CD4-positive, alpha-beta T cell (primary cell): Measurements from ENCODE around the gene FAM163B. TPM values are rescaled to one million over a fixed set of nuclear protein-coding genes. Genes with fewer than 3 reads are reported as not detected.

Source experiments
- ATAC-seq: fragments of 200-7000 bp; cut with Tn5 transposase; one replicate; pipeline ENCODE4 v1.10.0; 2022; ENCODE audit warnings: mild to moderate bottlenecking; ENCODE audit not compliant: poor library complexity
- CTCF ChIA-PET: fragments of 350-600 bp; sonication (Branson Sonifier 250); formaldehyde crosslinking; loops from one replicate; lab custom pipeline; 2021; ENCODE audit warnings: antibody characterized with exemption, inconsistent platforms; lab: Charles Lee
- POLR2A ChIA-PET: fragments of 350-600 bp; sonication (Branson Sonifier 250); formaldehyde crosslinking; loops from one replicate; lab custom pipeline; 2021; ENCODE audit warnings: antibody characterized with exemption, inconsistent platforms; lab: Charles Lee
- DNase-seq, 14 experiments: peaks; one replicate each; pipeline ENCODE4 v3.0.0-alpha.2; 2013 to 2020; ENCODE audit warnings: mixed read lengths in 2 of 14
- H3K27ac ChIP-seq, 2 donors: one replicate each; pipeline versions ENCODE4 v1.5.1 to v1.7.0; 2013; ENCODE audit warnings: low read length in 2 of 2, low read depth in 1 of 2, mild to moderate bottlenecking in 1 of 2
- H3K27me3 ChIP-seq, 2 experiments: 1 replicate in 1 of 2; 2 replicates in 1 of 2; pipeline versions ENCODE4 v1.6.1 to v1.7.0; 2013; ENCODE audit warnings: low read length in 2 of 2, control low read depth in 1 of 2, mild to moderate bottlenecking in 1 of 2, moderate library complexity in 1 of 2; ENCODE audit not compliant: insufficient read depth in 2 of 2, control insufficient read depth in 1 of 2
- H3K36me3 ChIP-seq: one replicate; pipeline ENCODE4 v1.6.1; 2013; ENCODE audit warnings: low read length, control low read depth; ENCODE audit not compliant: insufficient read depth
- H3K4me1 ChIP-seq: one replicate; pipeline ENCODE4 v1.6.1; 2013; ENCODE audit warnings: low read length, control low read depth; ENCODE audit not compliant: insufficient read depth
- H3K4me3 ChIP-seq: one replicate; pipeline ENCODE4 v1.5.1; 2013; ENCODE audit warnings: mild to moderate bottlenecking, low read length, moderate library complexity
- H3K9me3 ChIP-seq, 2 experiments: 1 replicate in 1 of 2; 2 replicates in 1 of 2; pipeline versions ENCODE4 v1.6.1 to v1.7.0; 2013; ENCODE audit warnings: low read length in 2 of 2, mild to moderate bottlenecking in 2 of 2, control low read depth in 1 of 2, moderate library complexity in 1 of 2; ENCODE audit not compliant: control insufficient read depth in 1 of 2, insufficient read depth in 1 of 2
- H3K27ac Mint-ChIP-seq: one replicate; pipeline ENCODE4 v1.8.0; 2020; ENCODE audit warnings: mixed read lengths
- H3K27me3 Mint-ChIP-seq: one replicate; pipeline ENCODE4 v1.8.0; 2021; ENCODE audit warnings: mixed read lengths
- H3K36me3 Mint-ChIP-seq: one replicate; pipeline ENCODE4 v1.8.0; 2021; ENCODE audit warnings: low read depth, mixed read lengths
- H3K4me1 Mint-ChIP-seq: one replicate; pipeline ENCODE4 v1.8.0; 2021; ENCODE audit warnings: low read depth, mixed read lengths
- H3K4me3 Mint-ChIP-seq: one replicate; pipeline ENCODE4 v1.8.0; 2020; ENCODE audit warnings: mild to moderate bottlenecking, mixed read lengths
- H3K9me3 Mint-ChIP-seq: one replicate; pipeline ENCODE4 v1.8.0; 2020; ENCODE audit warnings: mixed read lengths
- CTCF ChIP-seq: fragments of 200-600 bp; IDR thresholded peaks from one replicate; pipeline ENCODE4 v1.8.0; 2022; ENCODE audit warnings: antibody characterized with exemption, mild to moderate bottlenecking
- intact Hi-C, 2 experiments: fragments of 100-400 bp; cut with DNase I in 1 of 2; cut with micrococcal nuclease in 1 of 2; formaldehyde crosslinking; loops; one replicate each; pipeline versions ENCODE4 v1.15.1 to v1.9.0; 2023 to 2025; cut with DNase I, micrococcal nuclease
- total RNA-seq, 174 experiments: library from RNA in 2 of 174; stranded (reverse) in 2 of 174; gene quantifications; one replicate each; pipeline ENCODE4 v1.2.3 and lab custom pipeline; 2021 to 2026

FAM163B gene
- total RNA-seq, 2 experiments from 2014 or later = not detected

- H3K27ac ChIP-seq = no peak overlapping the region
- Mint-ChIP-seq H3K9me3 (no peaks in the 10 kb centered on the region), H3K27ac (no peak overlapping the region), H3K4me3 (no peak overlapping the region), H3K4me1 (peaks cover 4% of the 10 kb centered on the region), H3K27me3 (peaks cover 52% of the 10 kb centered on the region), H3K36me3 (no peaks in the 10 kb centered on the region)
- intact Hi-C loops = no loop called here
- no peaks in the 10 kb centered on the region for H3K36me3 ChIP-seq
- H3K27me3 ChIP-seq = peaks cover 21 to 38% of the 10 kb centered on the region in 2 experiments
- ChIA-PET CTCF (no interaction called here), POLR2A (no interaction called here)
- no peak overlapping the region for H3K4me3 ChIP-seq
- H3K4me1 ChIP-seq = peaks cover 8% of the 10 kb centered on the region
- TF ChIP-seq CTCF = no peak
- H3K9me3 ChIP-seq = peaks cover 0 to 18% of the 10 kb centered on the region in 2 experiments
- no peak for DNase-seq
- no peak for ATAC-seq
Measured at GRCh38 chr9:133608382-133608781, 807 bp downstream of the FAM163B start.

GRCh38 chr9:133607976-133608375 is 1.2 kb downstream of the FAM163B start:
- Histone ChIP-seq H3K9me3 (peaks cover 0 to 18% of the 10 kb centered on the region in 2 experiments), H3K27ac (no peak overlapping the region), H3K4me1 (peaks cover 8% of the 10 kb centered on the region), H3K4me3 (no peak overlapping the region), H3K27me3 (peaks cover 21 to 38% of the 10 kb centered on the region in 2 experiments), H3K36me3 (no peaks in the 10 kb centered on the region)
- DNase-seq = no peak
- CTCF ChIA-PET = no interaction called here
- intact Hi-C loops = no loop called here
- Mint-ChIP-seq H3K4me3 (no peak overlapping the region), H3K4me1 (peaks cover 4% of the 10 kb centered on the region), H3K36me3 (no peaks in the 10 kb centered on the region), H3K27ac (no peak overlapping the region), H3K9me3 (no peaks in the 10 kb centered on the region), H3K27me3 (peaks cover 52% of the 10 kb centered on the region)
- ATAC-seq = no peak
- POLR2A ChIA-PET = no interaction called here
- TF ChIP-seq CTCF = no peak

- peaks cover 21 to 38% of the 10 kb centered on the region in 2 experiments for H3K27me3 ChIP-seq
- ChIA-PET POLR2A (no interaction called here), CTCF (no interaction called here)
- intact Hi-C loops = no loop called here
- no peaks in the 10 kb centered on the region for H3K9me3 Mint-ChIP-seq
- peaks cover 8% of the 10 kb centered on the region for H3K4me1 ChIP-seq
- H3K9me3 ChIP-seq = peaks cover 0 to 18% of the 10 kb centered on the region in 2 experiments
- H3K27ac ChIP-seq = no peak overlapping the region
- H3K27me3 Mint-ChIP-seq = peaks cover 51% of the 10 kb centered on the region
- no peaks in the 10 kb centered on the region for H3K36me3 Mint-ChIP-seq
- no peak overlapping the region for H3K4me3 ChIP-seq
- no peak for DNase-seq
- no peak overlapping the region for H3K27ac Mint-ChIP-seq
- ATAC-seq = no peak
- H3K4me1 Mint-ChIP-seq = peaks cover 4% of the 10 kb centered on the region
- no peak for TF ChIP-seq CTCF
- H3K4me3 Mint-ChIP-seq = no peak overlapping the region
- no peaks in the 10 kb centered on the region for H3K36me3 ChIP-seq
Measured at GRCh38 chr9:133607381-133607780, 1.8 kb downstream of the FAM163B start.
